WI38 (cell line): ENCODE data around the gene SLC39A11.

Experiments
- H3K4me3 ChIP-seq: 2 replicates; pipeline ENCODE4 v1.5.1; 2011; ENCODE audit warnings: low read depth, mild to moderate bottlenecking, control low read depth, low read length
- TF ChIP-seq, protein P1 (sequence below): IDR thresholded peaks from 2 replicates; pipeline ENCODE4 v1.5.1; 2012; ENCODE audit warnings: low read depth, mild to moderate bottlenecking, control low read depth, low read length

SLC39A11 gene

DNA sequence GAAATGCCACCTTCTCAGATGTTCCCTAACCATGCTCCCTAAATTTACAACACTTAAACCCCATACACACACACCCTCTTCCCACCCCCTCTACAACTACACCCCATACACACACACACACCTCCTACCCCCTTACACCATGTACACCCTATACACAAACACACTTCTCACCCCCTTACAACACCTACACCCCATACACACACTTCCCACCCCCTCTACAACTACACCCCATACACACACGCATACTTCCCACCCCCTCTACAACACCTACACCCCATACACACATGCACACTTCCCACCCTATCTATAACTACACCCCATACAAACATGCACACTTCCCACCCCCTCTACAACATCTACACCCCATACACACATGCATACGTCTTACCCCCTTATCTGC, 172.0 kb downstream of the SLC39A11 start:
- H3K4me3 ChIP-seq, result no peak overlapping the region
- TF ChIP-seq, protein P1, sequence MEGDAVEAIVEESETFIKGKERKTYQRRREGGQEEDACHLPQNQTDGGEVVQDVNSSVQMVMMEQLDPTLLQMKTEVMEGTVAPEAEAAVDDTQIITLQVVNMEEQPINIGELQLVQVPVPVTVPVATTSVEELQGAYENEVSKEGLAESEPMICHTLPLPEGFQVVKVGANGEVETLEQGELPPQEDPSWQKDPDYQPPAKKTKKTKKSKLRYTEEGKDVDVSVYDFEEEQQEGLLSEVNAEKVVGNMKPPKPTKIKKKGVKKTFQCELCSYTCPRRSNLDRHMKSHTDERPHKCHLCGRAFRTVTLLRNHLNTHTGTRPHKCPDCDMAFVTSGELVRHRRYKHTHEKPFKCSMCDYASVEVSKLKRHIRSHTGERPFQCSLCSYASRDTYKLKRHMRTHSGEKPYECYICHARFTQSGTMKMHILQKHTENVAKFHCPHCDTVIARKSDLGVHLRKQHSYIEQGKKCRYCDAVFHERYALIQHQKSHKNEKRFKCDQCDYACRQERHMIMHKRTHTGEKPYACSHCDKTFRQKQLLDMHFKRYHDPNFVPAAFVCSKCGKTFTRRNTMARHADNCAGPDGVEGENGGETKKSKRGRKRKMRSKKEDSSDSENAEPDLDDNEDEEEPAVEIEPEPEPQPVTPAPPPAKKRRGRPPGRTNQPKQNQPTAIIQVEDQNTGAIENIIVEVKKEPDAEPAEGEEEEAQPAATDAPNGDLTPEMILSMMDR, result no peak

DNA sequence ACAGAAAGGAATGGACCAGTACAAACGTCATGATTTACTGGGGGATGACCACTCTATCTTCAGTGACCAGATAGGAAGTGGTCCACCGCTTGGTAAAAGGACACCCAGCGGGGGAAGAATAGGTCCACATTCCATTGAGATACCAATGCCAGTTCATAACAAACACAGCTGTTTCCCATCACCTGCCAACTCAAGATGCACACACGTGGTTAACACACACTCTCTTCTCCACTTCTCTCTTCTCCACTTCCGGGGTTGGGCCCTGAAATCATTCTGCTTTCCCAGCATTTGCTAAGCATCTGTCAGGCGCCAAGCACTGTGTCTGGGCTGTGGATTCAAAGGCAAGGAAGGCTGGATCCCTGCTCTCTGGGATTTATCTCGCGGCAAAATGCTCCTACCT, 175.5 kb downstream of the SLC39A11 start:
- TF ChIP-seq, protein P1, result no peak
- H3K4me3 ChIP-seq, result no peak overlapping the region

DNA sequence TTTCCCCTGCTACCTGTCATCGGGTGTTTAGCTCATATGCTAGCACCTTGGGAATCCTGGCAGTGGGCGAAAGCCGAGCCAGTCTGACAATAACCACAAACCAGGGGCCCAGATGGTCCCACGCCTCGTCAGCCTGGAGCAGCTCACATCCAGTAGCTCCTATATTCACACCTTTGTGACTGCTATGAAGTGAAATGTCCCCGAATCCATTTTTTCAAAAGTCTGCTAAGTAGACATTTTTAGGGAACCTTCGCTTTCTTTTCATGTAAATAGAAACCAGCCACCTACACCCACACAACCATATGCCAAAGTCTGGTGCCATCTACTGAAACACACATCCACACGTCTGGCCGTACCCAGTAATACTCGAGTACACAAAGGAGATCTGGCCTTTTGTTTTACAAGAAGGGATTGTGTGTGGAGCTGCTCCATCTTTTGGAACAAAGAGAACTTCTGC, 176.8 kb downstream of the SLC39A11 start:
- TF ChIP-seq, protein P1, result no peak

DNA sequence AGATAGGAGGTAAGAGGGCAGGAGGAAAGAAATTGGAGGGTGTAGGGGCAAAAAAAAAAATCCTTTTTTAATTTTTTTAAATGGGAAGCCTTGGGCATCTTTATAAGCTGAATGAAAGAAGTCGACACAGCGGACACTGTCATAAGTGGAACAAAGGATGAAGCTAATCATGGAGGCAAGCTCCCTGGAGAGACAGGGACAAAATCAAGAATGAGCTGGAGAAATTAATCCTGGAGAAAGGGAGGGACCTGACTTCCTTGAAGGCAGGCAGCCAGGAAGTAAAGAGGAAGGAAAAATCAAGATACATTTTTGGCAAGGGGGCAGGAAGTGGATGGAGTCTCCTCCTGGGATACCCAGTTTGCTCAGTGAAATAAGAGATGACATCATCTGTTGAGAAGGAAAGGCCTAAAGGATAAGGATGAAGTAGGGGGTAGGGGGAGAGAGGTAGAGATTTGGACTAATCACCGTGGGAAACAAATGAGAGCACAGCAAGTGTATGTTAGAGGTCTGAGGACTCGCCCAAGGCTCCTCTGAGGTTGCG, 179.3 kb downstream of the SLC39A11 start:
- TF ChIP-seq, protein P1, result no peak
- no peak overlapping the region for H3K4me3 ChIP-seq

More for the DNA sequence above, 176.8 kb downstream of the SLC39A11 start:
- no peak overlapping the region for H3K4me3 ChIP-seq

DNA sequence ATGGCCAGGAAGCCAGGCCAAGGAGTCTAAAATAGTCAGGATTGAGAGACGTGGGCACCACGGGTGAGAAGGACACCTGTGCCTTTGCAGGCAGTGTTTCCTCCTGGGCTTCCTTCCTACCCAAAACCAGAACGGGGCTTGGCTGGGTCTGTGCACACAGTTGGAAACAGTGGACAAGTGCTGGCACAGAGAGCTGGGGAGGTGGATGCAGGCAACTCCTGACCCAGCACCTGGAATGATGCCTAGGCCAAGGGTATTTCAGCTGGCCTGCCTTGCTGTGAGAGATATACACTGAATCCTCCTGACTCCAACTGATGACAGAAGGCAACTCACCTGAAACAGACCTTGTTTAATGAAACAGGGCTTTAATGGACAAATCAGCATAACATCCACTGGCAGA, 186.2 kb downstream of the SLC39A11 start:
- no peak overlapping the region for H3K4me3 ChIP-seq
- TF ChIP-seq, protein P1, result no peak

DNA sequence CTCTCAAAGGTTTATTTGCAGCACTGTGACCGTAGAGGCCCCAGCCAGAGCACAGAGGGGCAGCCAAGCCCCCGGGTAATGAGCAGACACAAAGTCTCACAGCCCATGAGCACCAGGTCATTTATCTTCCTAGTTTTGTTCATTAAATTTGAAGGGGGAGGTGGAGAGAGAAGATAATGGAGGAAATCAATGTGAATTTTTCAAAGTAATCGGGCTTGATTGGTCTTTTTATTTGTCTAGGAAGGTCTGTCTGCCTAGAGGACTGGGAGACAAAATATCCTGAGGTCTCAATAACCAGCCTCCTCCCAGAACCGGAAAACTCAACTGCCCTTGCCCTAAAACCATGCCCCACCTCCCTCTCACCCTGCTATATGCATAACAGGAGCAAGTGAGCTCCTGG, 189.0 kb downstream of the SLC39A11 start:
- no peak overlapping the region for H3K4me3 ChIP-seq
- TF ChIP-seq, protein P1, result no peak

DNA sequence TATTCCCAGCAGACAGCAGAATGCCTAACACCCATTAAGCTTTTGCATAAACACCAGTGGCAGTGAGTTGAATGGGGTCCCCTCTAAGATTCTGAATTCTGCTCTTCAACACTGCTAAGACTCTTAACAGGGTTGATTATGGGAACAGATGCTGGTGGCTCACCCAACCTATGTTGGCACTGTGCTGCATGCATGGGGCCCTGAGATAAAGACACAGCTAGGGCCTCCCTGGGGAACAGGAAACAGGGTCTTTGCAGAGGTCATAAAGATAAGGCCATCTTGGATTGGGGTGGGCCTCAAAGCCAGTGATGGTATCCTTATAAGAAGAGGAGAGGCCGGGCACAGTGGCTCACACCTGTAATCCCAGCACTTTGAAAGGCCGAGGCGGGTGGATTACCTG, 190.8 kb downstream of the SLC39A11 start:
- TF ChIP-seq, protein P1, result no peak

More for the DNA sequence above, 190.8 kb downstream of the SLC39A11 start:
- H3K4me3 ChIP-seq, result no peak overlapping the region
